CD4-positive, alpha-beta T cell (primary cell): ENCODE measurements around the gene ADAMTS17. TPM values are rescaled to one million over a fixed set of nuclear protein-coding genes. Genes with fewer than 3 reads are reported as not detected.

Experiments
- ATAC-seq: fragments of 200-7000 bp; cut with Tn5 transposase; one replicate; pipeline ENCODE4 v1.10.0; 2022; ENCODE audit warnings: mild to moderate bottlenecking; ENCODE audit not compliant: poor library complexity
- CTCF ChIA-PET: fragments of 350-600 bp; sonication (Branson Sonifier 250); formaldehyde crosslinking; loops from one replicate; lab custom pipeline; 2021; ENCODE audit warnings: antibody characterized with exemption, inconsistent platforms; lab: Charles Lee
- POLR2A ChIA-PET: fragments of 350-600 bp; sonication (Branson Sonifier 250); formaldehyde crosslinking; loops from one replicate; lab custom pipeline; 2021; ENCODE audit warnings: antibody characterized with exemption, inconsistent platforms; lab: Charles Lee
- DNase-seq, 14 experiments: peaks; one replicate each; pipeline ENCODE4 v3.0.0-alpha.2; 2013 to 2020; ENCODE audit warnings: mixed read lengths in 2 of 14
- H3K27ac ChIP-seq, 2 donors: one replicate each; pipeline versions ENCODE4 v1.5.1 to v1.7.0; 2013; ENCODE audit warnings: low read length in 2 of 2, low read depth in 1 of 2, mild to moderate bottlenecking in 1 of 2
- H3K27me3 ChIP-seq, 2 experiments: 1 replicate in 1 of 2; 2 replicates in 1 of 2; pipeline versions ENCODE4 v1.6.1 to v1.7.0; 2013; ENCODE audit warnings: low read length in 2 of 2, control low read depth in 1 of 2, mild to moderate bottlenecking in 1 of 2, moderate library complexity in 1 of 2; ENCODE audit not compliant: insufficient read depth in 2 of 2, control insufficient read depth in 1 of 2
- H3K36me3 ChIP-seq: one replicate; pipeline ENCODE4 v1.6.1; 2013; ENCODE audit warnings: low read length, control low read depth; ENCODE audit not compliant: insufficient read depth
- H3K4me1 ChIP-seq: one replicate; pipeline ENCODE4 v1.6.1; 2013; ENCODE audit warnings: low read length, control low read depth; ENCODE audit not compliant: insufficient read depth
- H3K4me3 ChIP-seq: one replicate; pipeline ENCODE4 v1.5.1; 2013; ENCODE audit warnings: mild to moderate bottlenecking, low read length, moderate library complexity
- H3K9me3 ChIP-seq, 2 experiments: 1 replicate in 1 of 2; 2 replicates in 1 of 2; pipeline versions ENCODE4 v1.6.1 to v1.7.0; 2013; ENCODE audit warnings: low read length in 2 of 2, mild to moderate bottlenecking in 2 of 2, control low read depth in 1 of 2, moderate library complexity in 1 of 2; ENCODE audit not compliant: control insufficient read depth in 1 of 2, insufficient read depth in 1 of 2
- H3K27ac Mint-ChIP-seq: one replicate; pipeline ENCODE4 v1.8.0; 2020; ENCODE audit warnings: mixed read lengths
- H3K27me3 Mint-ChIP-seq: one replicate; pipeline ENCODE4 v1.8.0; 2021; ENCODE audit warnings: mixed read lengths
- H3K36me3 Mint-ChIP-seq: one replicate; pipeline ENCODE4 v1.8.0; 2021; ENCODE audit warnings: low read depth, mixed read lengths
- H3K4me1 Mint-ChIP-seq: one replicate; pipeline ENCODE4 v1.8.0; 2021; ENCODE audit warnings: low read depth, mixed read lengths
- H3K4me3 Mint-ChIP-seq: one replicate; pipeline ENCODE4 v1.8.0; 2020; ENCODE audit warnings: mild to moderate bottlenecking, mixed read lengths
- H3K9me3 Mint-ChIP-seq: one replicate; pipeline ENCODE4 v1.8.0; 2020; ENCODE audit warnings: mixed read lengths
- CTCF ChIP-seq: fragments of 200-600 bp; IDR thresholded peaks from one replicate; pipeline ENCODE4 v1.8.0; 2022; ENCODE audit warnings: antibody characterized with exemption, mild to moderate bottlenecking
- intact Hi-C, 2 experiments: fragments of 100-400 bp; cut with DNase I in 1 of 2; cut with micrococcal nuclease in 1 of 2; formaldehyde crosslinking; loops; one replicate each; pipeline versions ENCODE4 v1.15.1 to v1.9.0; 2023 to 2025; cut with DNase I, micrococcal nuclease
- total RNA-seq, 174 experiments: library from RNA in 2 of 174; stranded (reverse) in 2 of 174; gene quantifications; one replicate each; pipeline ENCODE4 v1.2.3 and lab custom pipeline; 2021 to 2026

The ADAMTS17 gene
- total RNA-seq, 2 experiments from 2014 or later: 9.9 to 13.2 TPM

- TF ChIP-seq CTCF: no peak
- intact Hi-C loops: no loop called here
- no peak for ATAC-seq
- H3K4me3 ChIP-seq: no peak overlapping the region
- Mint-ChIP-seq H3K4me3 (no peak overlapping the region), H3K27me3 (no peaks in the 10 kb centered on the region), H3K4me1 (no peaks in the 10 kb centered on the region), H3K27ac (no peak overlapping the region), H3K9me3 (peaks cover 11% of the 10 kb centered on the region), H3K36me3 (peaks cover 68% of the 10 kb centered on the region)
- no peaks in the 10 kb centered on the region for H3K27me3 ChIP-seq
- DNase-seq: no peak
- no peaks in the 10 kb centered on the region for H3K36me3 ChIP-seq
- no peaks in the 10 kb centered on the region for H3K4me1 ChIP-seq
- ChIA-PET CTCF (no interaction called here), POLR2A (no interaction called here)
- H3K27ac ChIP-seq: no peak overlapping the region
- peaks cover 19 to 23% of the 10 kb centered on the region in 2 experiments for H3K9me3 ChIP-seq
Measured at GRCh38 chr15:100121285-100121684, 220.5 kb downstream of the ADAMTS17 start.

- peaks cover 68% of the 10 kb centered on the region for H3K36me3 Mint-ChIP-seq
Measured at GRCh38 chr15:100120111-100120510, 221.7 kb downstream of the ADAMTS17 start.

GRCh38 chr15:100118546-100118945 is 223.2 kb downstream of the ADAMTS17 start:
- ChIA-PET CTCF (no interaction called here), POLR2A (no interaction called here)
- H3K27me3 Mint-ChIP-seq: no peaks in the 10 kb centered on the region
- H3K36me3 ChIP-seq: no peaks in the 10 kb centered on the region
- intact Hi-C loops: no loop called here
- H3K27ac Mint-ChIP-seq: no peak overlapping the region
- peaks cover 9% of the 10 kb centered on the region for H3K4me1 Mint-ChIP-seq
- no peak overlapping the region for H3K4me3 Mint-ChIP-seq
- H3K4me3 ChIP-seq: no peak overlapping the region
- no peaks in the 10 kb centered on the region for H3K27me3 ChIP-seq
- ATAC-seq (no peak), DNase-seq (no peak)
- peaks cover 63% of the 10 kb centered on the region for H3K36me3 Mint-ChIP-seq
- H3K9me3 Mint-ChIP-seq: peaks cover 11% of the 10 kb centered on the region
- no peak for TF ChIP-seq CTCF
- H3K27ac ChIP-seq: no peak overlapping the region
- H3K9me3 ChIP-seq: peaks cover 16 to 23% of the 10 kb centered on the region in 2 experiments
- H3K4me1 ChIP-seq: no peaks in the 10 kb centered on the region

More at GRCh38 chr15:100120111-100120510, 221.7 kb downstream of the ADAMTS17 start:
- peaks cover 19 to 23% of the 10 kb centered on the region in 2 experiments for H3K9me3 ChIP-seq
- H3K4me3 ChIP-seq: no peak overlapping the region
- H3K4me3 Mint-ChIP-seq: no peak overlapping the region
- no peaks in the 10 kb centered on the region for H3K4me1 Mint-ChIP-seq
- H3K27me3 ChIP-seq: no peaks in the 10 kb centered on the region
- H3K27ac Mint-ChIP-seq: no peak overlapping the region
- no peak for TF ChIP-seq CTCF
- peaks cover 11% of the 10 kb centered on the region for H3K9me3 Mint-ChIP-seq
- H3K4me1 ChIP-seq: no peaks in the 10 kb centered on the region
- ATAC-seq (no peak), DNase-seq (no peak)
- ChIA-PET CTCF (no interaction called here), POLR2A (no interaction called here)
- H3K36me3 ChIP-seq: no peaks in the 10 kb centered on the region
- intact Hi-C loops: no loop called here
- H3K27ac ChIP-seq: no peak overlapping the region
- no peaks in the 10 kb centered on the region for H3K27me3 Mint-ChIP-seq
